Endothelial cell of umbilical vein (primary cell): Measurements from ENCODE around the gene ZMYM3. TPM values are rescaled to one million over a fixed set of nuclear protein-coding genes. Genes with fewer than 3 reads are reported as not detected.

Experiments used
- BruUV-seq: library from RNA; stranded (reverse); fragments of 400-500 nt; replicated peaks from 2 replicates; lab custom pipeline; 2021; lab: Mats Ljungman, UMichigan
- CTCF ChIA-PET: fragments of 300-600, 350-600 bp; sonication (Branson Sonifier 250); formaldehyde crosslinking; loops from one replicate; lab custom pipeline; 2021; ENCODE audit warnings: antibody characterized with exemption, inconsistent platforms; lab: Charles Lee
- POLR2A ChIA-PET: fragments of 300-600, 350-600 bp; sonication (Branson Sonifier 250); formaldehyde crosslinking; loops from one replicate; lab custom pipeline; 2021; ENCODE audit warnings: antibody characterized with exemption, inconsistent platforms; lab: Charles Lee
- DNase-seq: peaks from one replicate; pipeline ENCODE4 v3.0.0-alpha.2; 2011; ENCODE audit warnings: low read depth, low spot score
- FAIRE-seq: peaks from 2 replicates; lab custom pipeline; 2011; peaks lifted over from hg19 to GRCh38; lab: Jason Lieb, UNC
- H2AFZ ChIP-seq: 2 replicates; pipeline ENCODE4 v1.6.0; 2012; ENCODE audit warnings: low read depth, low read length, control low read depth, inconsistent platforms
- H3K27ac ChIP-seq: 2 replicates; pipeline ENCODE4 v1.5.1; 2011; ENCODE audit warnings: low read depth, mild to moderate bottlenecking, control low read depth, low read length, moderate library complexity; ENCODE audit not compliant: insufficient read depth
- H3K27me3 ChIP-seq, 2 experiments: 2 replicates each; pipeline versions ENCODE4 v1.6.0 to v1.6.1; 2011; ENCODE audit warnings: low read length in 2 of 2, mixed read lengths in 1 of 2; ENCODE audit not compliant: control insufficient read depth in 2 of 2, insufficient read depth in 2 of 2
- H3K36me3 ChIP-seq, 2 experiments: 2 replicates in 1 of 2; 3 replicates in 1 of 2; pipeline ENCODE4 v1.5.1; 2011; ENCODE audit warnings: low read length in 2 of 2, mild to moderate bottlenecking in 1 of 2, moderate library complexity in 1 of 2; ENCODE audit not compliant: control insufficient read depth in 2 of 2, insufficient read depth in 2 of 2; ENCODE audit errors: extremely low read depth in 1 of 2
- H3K4me1 ChIP-seq: 3 replicates; pipeline ENCODE4 v1.5.1; 2011; ENCODE audit warnings: mild to moderate bottlenecking, low read length; ENCODE audit not compliant: control insufficient read depth, insufficient read depth; ENCODE audit errors: extremely low read depth
- H3K4me2 ChIP-seq: 2 replicates; pipeline ENCODE4 v1.6.1; 2011; ENCODE audit warnings: low read length, control low read depth, mixed read lengths; ENCODE audit not compliant: insufficient read depth
- H3K4me3 ChIP-seq, 3 experiments: fragments of 200-600 bp in 1 of 3; sonication (generic), shearing (Covaris generic) in 1 of 3; replicated peaks in 1 of 3; 2 replicates each; pipeline ENCODE4 v1.5.1; 2011 to 2016; ENCODE audit warnings: control low read depth in 3 of 3, low read length in 3 of 3, mild to moderate bottlenecking in 2 of 3, inconsistent platforms in 1 of 3, low read depth in 1 of 3, moderate library complexity in 1 of 3; ENCODE audit not compliant: insufficient read depth in 1 of 3
- H3K79me2 ChIP-seq: 2 replicates; pipeline ENCODE4 v1.6.0; 2012; ENCODE audit warnings: low read length, inconsistent platforms; ENCODE audit not compliant: control insufficient read depth, insufficient read depth
- H3K9ac ChIP-seq: replicated peaks from 2 replicates; pipeline ENCODE3; 2011; ENCODE audit warnings: low read length, control low read depth; ENCODE audit not compliant: insufficient read depth; ENCODE audit errors: extremely low read depth
- H3K9me1 ChIP-seq: replicated peaks from 3 replicates; pipeline ENCODE4 v1.6.0; 2011; ENCODE audit warnings: mild to moderate bottlenecking, low read length; ENCODE audit not compliant: control insufficient read depth, insufficient read depth; ENCODE audit errors: extremely low read depth
- H3K9me3 ChIP-seq: replicated peaks from 2 replicates; pipeline ENCODE4 v1.5.1; 2012; ENCODE audit warnings: low read length, inconsistent platforms; ENCODE audit not compliant: control insufficient read depth, insufficient read depth
- H4K20me1 ChIP-seq: replicated peaks from 2 replicates; pipeline ENCODE3; 2011; ENCODE audit warnings: mild to moderate bottlenecking, low read length; ENCODE audit not compliant: control insufficient read depth, insufficient read depth; ENCODE audit errors: extremely low read depth
- EZH2 ChIP-seq: IDR thresholded peaks from 2 replicates; pipeline ENCODE4 v1.6.1; 2012; ENCODE audit warnings: borderline replicate concordance, low read depth, mild to moderate bottlenecking, moderate library complexity, low read length, inconsistent platforms; ENCODE audit not compliant: severe bottlenecking
- FOS ChIP-seq: IDR thresholded peaks from 2 replicates; pipeline ENCODE4 v1.6.1; 2011; ENCODE audit warnings: mild to moderate bottlenecking, low read length, moderate library complexity, borderline replicate concordance; ENCODE audit not compliant: insufficient read depth
- GATA2 ChIP-seq: IDR thresholded peaks from 2 replicates; pipeline ENCODE4 v1.7.0; 2011; ENCODE audit warnings: low read depth, mild to moderate bottlenecking, moderate library complexity, mixed read lengths, low read length; ENCODE audit not compliant: insufficient read length, insufficient read depth
- JUN ChIP-seq: IDR thresholded peaks from 2 replicates; pipeline ENCODE4 v1.6.1; 2011; ENCODE audit warnings: borderline replicate concordance, low read depth; ENCODE audit not compliant: insufficient read length, insufficient read depth
- MYC ChIP-seq: IDR thresholded peaks from one replicate; pipeline ENCODE4 v1.6.1; 2011; ENCODE audit warnings: mild to moderate bottlenecking, low read depth, low read length
- POLR2A ChIP-seq: IDR thresholded peaks from 2 replicates; pipeline ENCODE4 v1.6.1; 2012; ENCODE audit warnings: low read depth, mild to moderate bottlenecking, control low read depth, low read length
- POLR2AphosphoS5 ChIP-seq: IDR thresholded peaks from 2 replicates; pipeline ENCODE4 v1.6.1; 2012; ENCODE audit warnings: low read depth, mild to moderate bottlenecking, control low read depth, low read length, moderate library complexity; ENCODE audit not compliant: insufficient read depth
- dilution Hi-C: fragments of 300-500 bp; cut with MboI; formaldehyde crosslinking; loops from one replicate; pipeline ENCODE4 v1.15.0; 2019; ENCODE audit warnings: low sequenced_read_pairs; ENCODE audit not compliant: extremely low pct_ligation_motif_present
- intact Hi-C: fragments of 100-400 bp; cut with micrococcal nuclease; formaldehyde crosslinking; loops from one replicate; pipeline ENCODE4 v1.10.0; 2022
- polyA plus RNA-seq, 4 experiments: library from polyadenylated mRNA; depleted of rRNA in 3 of 4; stranded (reverse) in 3 of 4; unstranded in 1 of 4; fragments of >200 nt; gene quantifications; 2 replicates each; pipeline versions ENCODE4 v1.2.1 to v1.2.3, GENCODE V29; 2011 to 2012; ENCODE audit warnings: missing spikeins in 1 of 4
- total RNA-seq: library from RNA; stranded (reverse); gene quantifications from 2 replicates; pipeline ENCODE4 v1.2.3, GENCODE V29; 2021
- TF ChIP-seq, protein P1 (sequence below), 2 donors: IDR thresholded peaks; 1 replicate in 1 of 2; 2 replicates in 1 of 2; pipeline ENCODE4 v1.5.1; 2011; ENCODE audit warnings: low read length in 2 of 2, mild to moderate bottlenecking in 2 of 2, moderate library complexity in 2 of 2, control low read depth in 1 of 2, inconsistent platforms in 1 of 2, low read depth in 1 of 2; ENCODE audit not compliant: insufficient read depth in 1 of 2; ENCODE audit errors: extremely low read depth in 1 of 2
- TF ChIP-seq, protein P2 (sequence below): IDR thresholded peaks from 2 replicates; pipeline ENCODE4 v1.6.1; 2011; ENCODE audit not compliant: insufficient read depth, insufficient read length

ZMYM3 gene
- total and polyA plus RNA-seq, 2 donors (not counting 3 experiments of a cell fraction or from before 2014, with no cell fraction given): 26.5 to 32.9 TPM

DNA sequence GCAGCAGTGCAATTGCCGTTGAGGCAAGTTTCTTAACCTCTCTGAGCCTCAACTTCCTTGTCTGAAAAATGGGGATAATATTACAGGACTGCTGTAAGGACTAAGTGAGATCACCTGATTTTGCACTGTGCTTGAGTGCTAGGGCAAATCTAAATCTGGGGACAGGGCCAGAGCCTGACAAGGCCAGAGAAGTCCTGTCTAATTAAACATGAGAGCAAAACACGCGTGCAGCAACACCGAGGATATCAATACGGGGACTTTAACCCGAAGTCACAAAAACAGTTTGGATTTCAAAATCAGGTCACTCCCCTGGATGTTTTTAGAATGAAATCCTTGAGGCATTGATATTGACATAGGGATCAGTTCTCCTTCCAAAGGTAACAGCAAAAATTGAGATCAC is 36.6 kb downstream of the ZMYM3 start:
- CTCF ChIA-PET: no interaction called here
- POLR2A ChIA-PET: no interaction called here
- no peak overlapping the region for H3K4me3 ChIP-seq

DNA sequence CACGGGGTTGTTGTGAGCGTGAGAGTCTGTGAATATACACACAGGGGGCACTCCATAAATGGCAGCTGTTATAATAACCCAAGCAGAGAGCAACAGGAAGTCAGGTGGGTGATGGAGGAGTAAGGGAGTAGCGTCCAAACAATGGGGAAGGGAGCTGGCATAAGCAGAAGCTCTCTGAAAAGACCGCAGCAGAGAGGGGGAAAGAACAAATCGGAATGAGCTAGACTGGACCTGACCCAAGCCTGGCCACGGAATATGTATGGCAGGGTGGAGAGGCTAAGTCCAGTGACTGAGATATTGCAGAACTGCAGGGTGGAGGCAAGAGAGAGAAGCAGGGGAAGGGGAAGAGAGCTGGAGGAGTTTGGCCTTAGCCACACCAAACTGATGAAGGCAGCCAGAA is 37.5 kb downstream of the ZMYM3 start:
- BruUV-seq: no TSS peak
- Histone ChIP-seq H3K9me3 (no peaks in the 10 kb centered on the region), H3K27ac (no peak overlapping the region), H3K4me1 (no peaks in the 10 kb centered on the region), H2AFZ (no peak overlapping the region), H3K4me3 (no peak overlapping the region), H3K27me3 (no peaks in the 10 kb centered on the region), H3K9ac (no peak overlapping the region), H3K79me2 (no peaks in the 10 kb centered on the region), H3K36me3 (no peaks in the 10 kb centered on the region), H4K20me1 (no peaks in the 10 kb centered on the region), H3K4me2 (no peak overlapping the region), H3K9me1 (no peaks in the 10 kb centered on the region)
- intact Hi-C loops (no loop called here), dilution Hi-C loops (no loop called here)
- FAIRE-seq (no peak), DNase-seq (no peak)
- ChIA-PET CTCF (no interaction called here), POLR2A (no interaction called here)
- TF ChIP-seq, protein P1, sequence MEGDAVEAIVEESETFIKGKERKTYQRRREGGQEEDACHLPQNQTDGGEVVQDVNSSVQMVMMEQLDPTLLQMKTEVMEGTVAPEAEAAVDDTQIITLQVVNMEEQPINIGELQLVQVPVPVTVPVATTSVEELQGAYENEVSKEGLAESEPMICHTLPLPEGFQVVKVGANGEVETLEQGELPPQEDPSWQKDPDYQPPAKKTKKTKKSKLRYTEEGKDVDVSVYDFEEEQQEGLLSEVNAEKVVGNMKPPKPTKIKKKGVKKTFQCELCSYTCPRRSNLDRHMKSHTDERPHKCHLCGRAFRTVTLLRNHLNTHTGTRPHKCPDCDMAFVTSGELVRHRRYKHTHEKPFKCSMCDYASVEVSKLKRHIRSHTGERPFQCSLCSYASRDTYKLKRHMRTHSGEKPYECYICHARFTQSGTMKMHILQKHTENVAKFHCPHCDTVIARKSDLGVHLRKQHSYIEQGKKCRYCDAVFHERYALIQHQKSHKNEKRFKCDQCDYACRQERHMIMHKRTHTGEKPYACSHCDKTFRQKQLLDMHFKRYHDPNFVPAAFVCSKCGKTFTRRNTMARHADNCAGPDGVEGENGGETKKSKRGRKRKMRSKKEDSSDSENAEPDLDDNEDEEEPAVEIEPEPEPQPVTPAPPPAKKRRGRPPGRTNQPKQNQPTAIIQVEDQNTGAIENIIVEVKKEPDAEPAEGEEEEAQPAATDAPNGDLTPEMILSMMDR (IDR thresholded peaks at IDR 0.05; ENCODE audit: extremely low read depth in 1 of 2, insufficient read depth in 1 of 2, low read depth in 1 of 2, low read length in 2 of 2): no peak
- TF ChIP-seq FOS: no peak
- TF ChIP-seq MYC: no peak
- TF ChIP-seq EZH2: no peak
- no peak for TF ChIP-seq GATA2
- TF ChIP-seq JUN: no peak
- TF ChIP-seq, protein P2, sequence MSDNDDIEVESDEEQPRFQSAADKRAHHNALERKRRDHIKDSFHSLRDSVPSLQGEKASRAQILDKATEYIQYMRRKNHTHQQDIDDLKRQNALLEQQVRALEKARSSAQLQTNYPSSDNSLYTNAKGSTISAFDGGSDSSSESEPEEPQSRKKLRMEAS: no peak
- no peak for TF ChIP-seq POLR2AphosphoS5
- TF ChIP-seq POLR2A: no peak

More for the DNA sequence above, 36.6 kb downstream of the ZMYM3 start:
- Histone ChIP-seq H3K27me3 (no peaks in the 10 kb centered on the region), H3K4me2 (no peak overlapping the region), H3K36me3 (no peaks in the 10 kb centered on the region), H3K9me1 (no peaks in the 10 kb centered on the region), H2AFZ (no peak overlapping the region), H3K4me1 (no peaks in the 10 kb centered on the region), H3K9ac (no peak overlapping the region), H4K20me1 (no peaks in the 10 kb centered on the region), H3K9me3 (no peaks in the 10 kb centered on the region), H3K27ac (no peak overlapping the region), H3K79me2 (no peaks in the 10 kb centered on the region)
- no TSS peak for BruUV-seq
- TF ChIP-seq EZH2 (no peak), POLR2AphosphoS5 (no peak), POLR2A (no peak), GATA2 (no peak), MYC (no peak), FOS (no peak)
- TF ChIP-seq, protein P2: no peak
- dilution Hi-C loops: no loop called here
- intact Hi-C loops: no loop called here
- FAIRE-seq (no peak), DNase-seq (no peak)
